HEK293T (cell line): ENCODE measurements around the gene NUDT16L1.

ENCODE experiments used
- ARNT ChIP-seq: fragments of 450-650 bp; IDR thresholded peaks from 2 replicates; pipeline ENCODE4 v1.6.1; 2017; ENCODE audit warnings: mild to moderate bottlenecking
- BHLHE40 ChIP-seq: fragments of 450-650 bp; IDR thresholded peaks from 2 replicates; pipeline ENCODE4 v1.6.1; 2016; ENCODE audit warnings: mild to moderate bottlenecking, moderate library complexity, borderline replicate concordance
- CTBP1 ChIP-seq: fragments of 450-650 bp; IDR thresholded peaks from 2 replicates; pipeline ENCODE4 v1.6.1; 2016; ENCODE audit warnings: borderline replicate concordance
- ELF4 ChIP-seq: fragments of 450-650 bp; IDR thresholded peaks from 2 replicates; pipeline ENCODE4 v1.6.1; 2017; ENCODE audit warnings: antibody characterized with exemption
- FOXA1 ChIP-seq: fragments of 450-650 bp; IDR thresholded peaks from 2 replicates; pipeline ENCODE4 v1.6.1; 2016; ENCODE audit warnings: mild to moderate bottlenecking
- FOXK2 ChIP-seq: fragments of 450-650 bp; IDR thresholded peaks from 2 replicates; pipeline ENCODE4 v1.6.1; 2016; ENCODE audit warnings: mild to moderate bottlenecking
- FOXM1 ChIP-seq: fragments of 450-650 bp; IDR thresholded peaks from 2 replicates; pipeline ENCODE4 v1.6.1; 2017; ENCODE audit warnings: mild to moderate bottlenecking, borderline replicate concordance
- L3MBTL2 ChIP-seq: fragments of 450-650 bp; conservative IDR thresholded peaks from 2 replicates; pipeline ENCODE4 v1.6.1; 2016; ENCODE audit warnings: mild to moderate bottlenecking
- NFRKB ChIP-seq: fragments of 450-650 bp; IDR thresholded peaks from 2 replicates; pipeline ENCODE4 v1.6.1; 2016; ENCODE audit warnings: mild to moderate bottlenecking, moderate library complexity
- PKNOX1 ChIP-seq: fragments of 450-650 bp; IDR thresholded peaks from 2 replicates; pipeline ENCODE4 v1.6.1; 2016
- SP1 ChIP-seq: fragments of 450-650 bp; IDR thresholded peaks from 2 replicates; pipeline ENCODE4 v1.6.1; 2017
- SUZ12 ChIP-seq: fragments of 450-650 bp; IDR thresholded peaks from 2 replicates; pipeline ENCODE4 v1.6.1; 2016; ENCODE audit warnings: mild to moderate bottlenecking
- TARDBP ChIP-seq: fragments of 450-650 bp; IDR thresholded peaks from 2 replicates; pipeline ENCODE4 v1.6.1; 2016
- ZNF384 ChIP-seq: fragments of 450-650 bp; IDR thresholded peaks from 2 replicates; pipeline ENCODE4 v1.6.1; 2016

DNA sequence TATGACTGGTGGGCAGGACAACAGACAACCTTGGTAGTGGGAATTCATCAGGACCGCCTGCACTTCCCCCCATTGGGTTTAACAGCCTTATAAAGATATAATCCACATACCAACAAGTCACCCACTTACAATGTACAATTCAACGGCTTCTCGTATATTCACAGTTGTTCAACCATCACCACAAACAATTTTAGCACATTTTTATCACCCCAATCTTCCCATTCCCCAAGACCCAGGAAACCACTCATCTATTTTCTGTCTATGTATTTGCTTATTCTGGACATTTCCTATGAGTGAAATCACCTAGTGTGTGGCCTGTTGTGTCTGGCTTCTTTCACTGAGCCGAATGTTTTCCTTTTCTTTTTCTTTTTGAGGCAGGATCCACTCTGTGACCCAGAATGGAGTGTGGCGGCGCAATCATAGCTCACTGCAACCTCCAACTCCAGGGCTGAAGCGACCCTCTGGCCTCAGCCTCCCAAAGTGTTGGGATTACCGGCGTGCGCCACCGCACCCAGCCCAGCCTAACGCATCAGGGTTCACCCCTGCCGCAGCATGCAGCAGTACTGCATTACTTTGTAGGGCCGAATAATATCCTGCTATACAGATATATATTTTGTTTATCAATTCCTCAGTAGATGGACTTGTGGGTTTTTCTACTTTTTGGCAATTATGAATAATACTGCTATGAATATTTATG is 29.9 kb downstream of the NUDT16L1 start:
- TF ChIP-seq FOXA1 (no peak), SP1 (no peak), SUZ12 (no peak), BHLHE40 (no peak), FOXK2 (no peak), PKNOX1 (no peak), TARDBP (no peak), ARNT (no peak), ZNF384 (no peak), ELF4 (no peak), CTBP1 (no peak), L3MBTL2 (no peak), FOXM1 (no peak), NFRKB (no peak)
